ENCODE data around the gene MTUS2. TPM values are rescaled to one million over a fixed set of nuclear protein-coding genes. Genes with fewer than 3 reads are reported as not detected.

Gene MTUS2
- total RNA-seq, 1 donor, result 0.36 TPM

GRCh38 chr13:29101905-29102304 lies 281.8 kb downstream of the MTUS2 start:
- Histone ChIP-seq H3K4me1 (ENCODE audit: insufficient read depth, low read length) (no peaks in the 10 kb centered on the region), H3K36me3 (ENCODE audit: insufficient read depth, low read length) (no peaks in the 10 kb centered on the region), H3K27ac (ENCODE audit: low read depth, low read length) (no peak overlapping the region), H2AFZ (ENCODE audit: low read length) (no peak overlapping the region), H3K4me3 (ENCODE audit: insufficient read depth, low read length) (no peak overlapping the region), H3K79me2 (ENCODE audit: insufficient read depth, low read length) (no peaks in the 10 kb centered on the region), H3K9me3 (ENCODE audit: low read depth, low read length) (no peaks in the 10 kb centered on the region), H3K27me3 (ENCODE audit: insufficient read depth, low read length) (no peaks in the 10 kb centered on the region), H4K20me1 (ENCODE audit: insufficient read depth, low read length) (no peaks in the 10 kb centered on the region), H3K4me2 (ENCODE audit: insufficient read depth, low read length) (no peak overlapping the region)
- TF ChIP-seq CTCF (IDR thresholded peaks at IDR 0.05; ENCODE audit: extremely low read depth, low read depth, low read length), result no peak
- no peak for DNase-seq (ENCODE audit: insufficient read length, low spot score, missing footprints)

GRCh38 chr13:29103065-29103800 lies 283.1 kb downstream of the MTUS2 start:
- no peak overlapping the region for H3K27ac ChIP-seq (ENCODE audit: low read depth, low read length)
- no peaks in the 10 kb centered on the region for H3K4me1 ChIP-seq (ENCODE audit: insufficient read depth, low read length)
- H3K27me3 ChIP-seq (ENCODE audit: insufficient read depth, low read length), result no peaks in the 10 kb centered on the region
- H3K36me3 ChIP-seq (ENCODE audit: insufficient read depth, low read length), result no peaks in the 10 kb centered on the region
- no peak overlapping the region for H2AFZ ChIP-seq (ENCODE audit: low read length)
- no peaks in the 10 kb centered on the region for H3K79me2 ChIP-seq (ENCODE audit: insufficient read depth, low read length)
- DNase-seq (ENCODE audit: insufficient read length, low spot score, missing footprints), result no peak
- TF ChIP-seq CTCF (IDR thresholded peaks at IDR 0.05; ENCODE audit: extremely low read depth, low read depth, low read length), result no peak
- H4K20me1 ChIP-seq (ENCODE audit: insufficient read depth, low read length), result no peaks in the 10 kb centered on the region
- H3K4me3 ChIP-seq (ENCODE audit: insufficient read depth, low read length), result no peak overlapping the region
- H3K9me3 ChIP-seq (ENCODE audit: low read depth, low read length), result no peaks in the 10 kb centered on the region
- no peak overlapping the region for H3K4me2 ChIP-seq (ENCODE audit: insufficient read depth, low read length)

- no peaks in the 10 kb centered on the region for H4K20me1 ChIP-seq (ENCODE audit: insufficient read depth, low read length)
- no peaks in the 10 kb centered on the region for H3K36me3 ChIP-seq (ENCODE audit: insufficient read depth, low read length)
Observed at GRCh38 chr13:29104461-29104860, 284.3 kb downstream of the MTUS2 start.

More at GRCh38 chr13:29104461-29104860, 284.3 kb downstream of the MTUS2 start:
- no peak overlapping the region for H2AFZ ChIP-seq (ENCODE audit: low read length)
- H3K79me2 ChIP-seq (ENCODE audit: insufficient read depth, low read length), result no peaks in the 10 kb centered on the region
- no peaks in the 10 kb centered on the region for H3K27me3 ChIP-seq (ENCODE audit: insufficient read depth, low read length)
- no peaks in the 10 kb centered on the region for H3K9me3 ChIP-seq (ENCODE audit: low read depth, low read length)
- TF ChIP-seq CTCF (IDR thresholded peaks at IDR 0.05; ENCODE audit: extremely low read depth, low read depth, low read length), result no peak
- H3K4me2 ChIP-seq (ENCODE audit: insufficient read depth, low read length), result no peak overlapping the region
- H3K4me1 ChIP-seq (ENCODE audit: insufficient read depth, low read length), result no peaks in the 10 kb centered on the region
- no peak for DNase-seq (ENCODE audit: insufficient read length, low spot score, missing footprints)
- no peak overlapping the region for H3K4me3 ChIP-seq (ENCODE audit: insufficient read depth, low read length)
- no peak overlapping the region for H3K27ac ChIP-seq (ENCODE audit: low read depth, low read length)

Data from osteoblast (primary cell).